NCI-H345 (cell line): Measurements from ENCODE around the gene IFI6.

ENCODE experiments used
- DNase-seq: peaks from one replicate; lab custom pipeline; 2025; lab: John Stamatoyannopoulos, UW

IFI6 gene

GRCh38 chr1:27672750-27673112 lies 739 bp upstream of the IFI6 start:
- DNase-seq, result no peak

GRCh38 chr1:27669876-27670275 lies 2.1 kb downstream of the IFI6 start:
- no peak for DNase-seq

GRCh38 chr1:27668808-27669723 lies 2.9 kb downstream of the IFI6 start:
- DNase-seq, result peak; percentile 75

- no peak for DNase-seq
Observed at GRCh38 chr1:27668121-27668807, 3.7 kb downstream of the IFI6 start.

- DNase-seq, result no peak
Observed at GRCh38 chr1:27666791-27667254, 5.2 kb downstream of the IFI6 start.

GRCh38 chr1:27666294-27666693 lies 5.7 kb downstream of the IFI6 start:
- DNase-seq, result no peak

- no peak for DNase-seq
Observed at GRCh38 chr1:27665016-27665651, 6.9 kb downstream of the IFI6 start.

- DNase-seq, result no peak
Observed at GRCh38 chr1:27664291-27664690, 7.7 kb downstream of the IFI6 start.

- peak; percentile 81 for DNase-seq
Observed at GRCh38 chr1:27662707-27663393, 9.1 kb downstream of the IFI6 start.

GRCh38 chr1:27662261-27662660 lies 9.7 kb downstream of the IFI6 start:
- DNase-seq, result no peak

GRCh38 chr1:27661412-27662075 lies 10.4 kb downstream of the IFI6 start:
- DNase-seq, result no peak

GRCh38 chr1:27660300-27660835 lies 11.6 kb downstream of the IFI6 start:
- DNase-seq, result no peak

GRCh38 chr1:27659497-27660299 lies 12.3 kb downstream of the IFI6 start:
- peak; percentile 90 for DNase-seq

GRCh38 chr1:27658951-27659496 lies 13.0 kb downstream of the IFI6 start:
- DNase-seq, result no peak

- DNase-seq, result peak; percentile 10
Observed at GRCh38 chr1:27656157-27656893, 15.7 kb downstream of the IFI6 start.

- no peak for DNase-seq
Observed at GRCh38 chr1:27655151-27655937, 16.6 kb downstream of the IFI6 start.

GRCh38 chr1:27652111-27652864 lies 19.7 kb downstream of the IFI6 start:
- DNase-seq, result no peak
